ENCODE results near the gene TRIL.

DNA sequence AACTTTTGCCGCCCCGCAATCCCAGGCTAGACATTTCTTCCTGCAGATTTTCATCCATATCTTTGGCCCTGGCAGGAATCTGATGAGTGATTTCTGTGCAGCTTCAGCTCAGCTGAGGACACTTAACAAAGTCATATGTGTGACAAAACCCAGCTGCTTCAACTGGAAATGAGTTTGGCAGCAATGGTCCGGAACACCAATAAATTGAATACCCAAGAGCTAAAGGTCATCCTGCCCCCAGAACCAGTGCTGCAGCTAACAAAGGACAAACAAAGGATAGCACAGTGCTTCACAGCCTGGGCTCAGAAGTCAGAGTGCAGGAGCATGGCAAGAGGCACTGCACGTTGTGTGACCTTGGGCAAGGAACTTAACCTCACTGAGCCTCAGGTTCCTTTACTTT, 40.0 kb upstream of the TRIL start:
- TF ChIP-seq, protein P1, sequence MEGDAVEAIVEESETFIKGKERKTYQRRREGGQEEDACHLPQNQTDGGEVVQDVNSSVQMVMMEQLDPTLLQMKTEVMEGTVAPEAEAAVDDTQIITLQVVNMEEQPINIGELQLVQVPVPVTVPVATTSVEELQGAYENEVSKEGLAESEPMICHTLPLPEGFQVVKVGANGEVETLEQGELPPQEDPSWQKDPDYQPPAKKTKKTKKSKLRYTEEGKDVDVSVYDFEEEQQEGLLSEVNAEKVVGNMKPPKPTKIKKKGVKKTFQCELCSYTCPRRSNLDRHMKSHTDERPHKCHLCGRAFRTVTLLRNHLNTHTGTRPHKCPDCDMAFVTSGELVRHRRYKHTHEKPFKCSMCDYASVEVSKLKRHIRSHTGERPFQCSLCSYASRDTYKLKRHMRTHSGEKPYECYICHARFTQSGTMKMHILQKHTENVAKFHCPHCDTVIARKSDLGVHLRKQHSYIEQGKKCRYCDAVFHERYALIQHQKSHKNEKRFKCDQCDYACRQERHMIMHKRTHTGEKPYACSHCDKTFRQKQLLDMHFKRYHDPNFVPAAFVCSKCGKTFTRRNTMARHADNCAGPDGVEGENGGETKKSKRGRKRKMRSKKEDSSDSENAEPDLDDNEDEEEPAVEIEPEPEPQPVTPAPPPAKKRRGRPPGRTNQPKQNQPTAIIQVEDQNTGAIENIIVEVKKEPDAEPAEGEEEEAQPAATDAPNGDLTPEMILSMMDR (IDR thresholded peaks at IDR 0.05; ENCODE audit: low read depth, low read length): no peak
- no peak for TF ChIP-seq POLR2A (IDR thresholded peaks at IDR 0.05; ENCODE audit: extremely low read depth, insufficient read length)

Data from NB4 (cell line).